Measurements from ENCODE around the gene SIN3B. TPM values are rescaled to one million over a fixed set of nuclear protein-coding genes. Genes with fewer than 3 reads are reported as not detected.

The SIN3B gene
- polyA plus RNA-seq, 3 donors: 61.9 to 97.6 (median 62.6) TPM

DNA sequence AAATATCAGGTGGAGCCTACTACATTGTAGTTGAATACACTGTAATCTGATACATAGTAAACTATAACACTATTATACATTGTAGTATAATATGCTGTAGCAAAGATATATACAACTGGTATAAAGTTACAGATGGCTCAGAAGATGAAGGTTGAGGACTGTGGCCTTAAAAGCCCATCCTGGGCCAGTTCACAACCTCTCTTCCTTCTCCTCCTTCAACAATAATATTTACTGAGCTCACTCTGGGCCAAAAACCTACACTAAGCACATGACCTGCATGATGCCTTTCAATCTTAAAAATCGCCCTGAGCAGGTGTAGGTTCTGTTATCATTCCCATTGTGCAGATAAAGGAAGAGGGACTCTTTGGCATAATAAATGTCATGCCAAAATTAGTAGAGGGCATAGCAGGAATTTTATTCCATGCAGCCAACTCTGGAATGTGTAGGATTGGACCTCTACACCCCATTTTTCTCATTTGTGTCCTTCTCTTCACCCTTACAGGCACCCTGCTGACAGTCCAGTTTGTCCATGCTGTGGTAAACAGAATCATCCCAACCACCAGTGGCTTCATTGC, 14.6 kb upstream of the SIN3B start:
- no peak for DNase-seq (ENCODE audit: extremely low read depth in 1 of 11, low read depth in 9 of 11, low spot score in 4 of 11)

DNA sequence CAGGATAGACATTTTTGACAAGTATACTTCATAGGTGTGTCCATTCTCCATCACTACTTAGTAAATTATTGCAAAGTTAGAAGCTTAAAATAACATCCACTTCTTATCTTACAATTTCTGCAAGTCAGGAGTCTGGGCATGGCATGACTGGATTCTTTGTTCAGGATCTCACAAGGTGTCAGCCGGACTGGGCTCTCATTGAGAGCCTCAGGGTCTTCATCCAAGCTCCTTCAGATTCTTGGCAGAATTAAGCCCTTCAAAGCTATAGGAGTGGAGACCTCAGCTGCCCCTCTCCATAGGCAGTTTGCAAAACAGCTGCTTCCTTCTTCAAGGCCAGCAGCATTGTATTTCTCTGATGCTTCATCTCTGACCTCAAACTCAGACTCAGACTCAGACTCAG, 9.1 kb upstream of the SIN3B start:
- DNase-seq (ENCODE audit: extremely low read depth in 1 of 11, low read depth in 9 of 11, low spot score in 4 of 11): no peak

DNA sequence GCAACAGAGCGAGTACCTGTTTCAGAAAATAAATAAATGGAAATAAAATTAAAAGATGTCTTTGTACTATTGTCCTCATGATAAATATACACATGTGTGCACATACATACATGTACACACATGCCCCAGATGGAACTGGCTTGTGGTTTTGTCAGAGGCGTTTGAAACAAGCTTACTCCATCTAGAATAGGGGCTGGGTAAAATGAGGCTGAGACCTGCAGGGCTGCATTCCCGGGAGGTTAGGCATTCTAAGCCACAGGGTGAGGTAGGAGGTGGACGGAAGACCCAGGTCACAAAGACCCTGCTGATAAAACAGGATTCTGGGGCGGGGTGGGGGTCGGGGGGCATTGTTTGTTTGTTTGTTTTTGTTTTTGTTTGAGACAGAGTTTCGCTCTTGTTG, 8.1 kb upstream of the SIN3B start:
- no peak for DNase-seq (ENCODE audit: extremely low read depth in 1 of 11, low read depth in 9 of 11, low spot score in 4 of 11)

DNA sequence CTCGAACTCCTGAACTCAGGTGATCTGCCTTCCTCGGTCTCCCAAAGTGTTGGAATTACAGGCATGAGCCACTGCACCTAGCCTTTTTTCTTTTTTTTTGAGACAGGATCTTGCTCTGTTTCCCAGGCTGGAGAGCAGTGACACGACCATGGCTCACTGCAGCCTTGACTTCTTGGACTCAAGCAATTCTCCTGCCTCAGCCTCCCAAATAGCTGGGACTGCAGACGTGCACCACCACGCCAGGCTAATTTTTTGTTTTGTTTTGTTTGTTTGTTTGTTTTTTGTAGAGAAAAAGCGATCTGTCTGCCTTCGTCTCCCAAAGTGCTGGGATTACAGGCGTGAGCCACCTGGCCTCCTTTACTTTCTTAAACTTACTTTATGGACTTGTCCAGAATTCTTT, 6.5 kb upstream of the SIN3B start:
- no peak for DNase-seq (ENCODE audit: extremely low read depth in 1 of 11, low read depth in 9 of 11, low spot score in 4 of 11)

DNA sequence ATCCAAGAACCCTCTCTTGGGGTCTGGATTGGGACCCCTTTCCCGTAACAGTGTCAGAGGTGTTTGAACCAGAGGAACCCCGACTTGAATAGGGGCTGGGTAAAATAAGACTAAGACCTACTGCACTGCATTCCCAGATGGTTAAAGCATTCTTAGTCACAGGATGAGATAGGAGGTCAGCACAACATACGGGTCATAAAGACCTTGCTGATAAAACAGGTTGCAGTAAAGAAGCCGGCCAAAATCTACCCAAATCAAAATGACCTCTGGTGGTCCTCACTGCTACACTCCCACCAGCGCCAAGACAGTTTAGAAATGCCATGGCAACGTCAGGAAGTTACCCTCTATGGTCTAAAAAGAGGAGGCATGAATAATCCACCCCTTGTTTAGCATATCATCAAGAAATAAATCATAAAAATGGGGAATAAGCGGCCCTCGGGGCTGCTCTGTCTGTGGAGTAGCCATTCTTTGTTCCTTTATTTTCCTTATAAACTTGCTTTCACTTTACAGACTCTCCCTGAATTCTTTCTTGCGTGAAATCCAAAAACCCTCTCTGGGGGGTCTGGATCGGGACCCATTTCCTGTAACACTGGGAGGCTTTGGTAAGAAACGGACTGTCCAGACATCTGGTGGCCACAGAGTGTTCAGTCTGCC, 4.4 kb upstream of the SIN3B start:
- peak in 1 of 11 donors; percentile 31 for DNase-seq (ENCODE audit: extremely low read depth in 1 of 11, low read depth in 9 of 11, low spot score in 4 of 11)

DNA sequence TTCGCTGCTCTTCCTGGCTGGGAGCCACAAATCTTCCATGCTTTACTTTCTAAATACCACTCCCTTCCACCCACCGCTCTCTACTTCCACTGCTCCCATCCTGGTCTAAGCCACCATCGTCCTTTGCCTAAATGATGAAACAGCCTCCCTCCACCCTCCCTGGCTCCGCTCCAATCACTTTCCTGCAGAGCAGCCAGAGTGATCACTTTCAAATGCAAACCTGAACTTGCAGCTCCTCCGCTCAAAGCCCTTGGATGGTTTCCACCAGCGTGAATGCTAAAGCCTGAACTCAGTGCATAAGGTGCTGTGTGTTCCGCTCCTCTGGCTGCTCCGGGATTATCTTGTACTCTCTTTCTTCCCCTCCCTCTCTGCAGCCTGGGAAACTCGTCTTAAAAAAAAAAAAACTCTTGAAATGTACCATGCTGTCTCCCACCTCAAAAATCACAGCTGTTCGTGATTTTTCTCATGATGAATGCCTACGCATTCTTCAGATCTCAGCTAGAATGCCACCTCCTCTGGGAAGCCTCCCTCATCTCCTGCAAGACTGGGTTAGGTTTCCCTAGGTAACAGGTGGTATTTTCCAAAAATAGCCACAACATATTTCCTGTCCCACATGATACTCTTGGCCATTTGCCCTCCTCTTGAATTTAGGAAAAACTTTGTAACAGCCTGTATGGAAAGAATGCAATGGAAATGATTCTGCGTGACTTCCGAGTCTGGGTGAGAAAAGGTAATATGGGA, 3.7 kb upstream of the SIN3B start:
- DNase-seq (ENCODE audit: extremely low read depth in 1 of 11, low read depth in 9 of 11, low spot score in 4 of 11): peak in 1 of 11 donors; percentile 49

DNA sequence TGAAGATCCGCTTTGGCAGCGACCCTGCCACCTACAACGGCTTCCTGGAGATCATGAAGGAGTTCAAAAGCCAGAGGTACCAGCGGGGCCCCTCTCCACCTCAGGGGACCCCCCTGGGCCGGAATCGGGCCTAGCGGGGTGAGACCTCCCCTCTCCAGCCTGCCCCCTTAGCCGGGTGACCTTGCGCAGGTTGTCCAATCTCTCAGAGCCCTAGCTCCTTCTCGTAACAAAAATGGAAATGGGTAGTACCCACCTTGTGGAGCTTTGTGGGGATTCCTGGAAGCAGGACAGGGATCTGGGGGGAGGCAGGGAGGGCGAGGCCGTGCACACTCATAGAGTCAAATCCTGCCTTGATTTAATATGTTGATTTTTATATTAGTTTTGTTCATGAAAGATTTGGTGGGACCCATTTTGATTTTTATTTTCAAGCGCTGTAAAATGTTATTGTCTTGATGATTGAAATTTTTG, 658 bp downstream of the SIN3B start:
- no peak for DNase-seq (ENCODE audit: extremely low read depth in 1 of 11, low read depth in 9 of 11, low spot score in 4 of 11)

DNA sequence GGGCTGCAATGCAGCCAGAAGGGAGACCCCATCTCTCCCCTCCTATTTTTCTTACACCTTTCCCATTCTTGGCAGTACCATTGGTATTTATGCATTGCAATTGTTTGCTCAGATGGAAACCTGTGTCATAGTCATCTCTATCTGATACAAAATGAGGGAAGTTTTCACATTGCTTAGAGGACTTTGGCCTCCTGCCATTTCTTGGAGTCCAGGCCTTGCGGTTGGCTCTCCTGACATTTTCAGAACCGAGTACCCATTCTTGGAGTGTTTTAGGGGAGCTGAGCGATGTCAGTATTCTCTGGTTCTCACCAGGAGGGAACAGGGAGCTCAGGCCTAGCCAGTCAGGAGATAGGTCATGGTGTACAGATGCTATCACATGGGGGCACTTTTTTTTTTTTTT, 1.5 kb downstream of the SIN3B start:
- no peak for DNase-seq (ENCODE audit: extremely low read depth in 1 of 11, low read depth in 9 of 11, low spot score in 4 of 11)

DNA sequence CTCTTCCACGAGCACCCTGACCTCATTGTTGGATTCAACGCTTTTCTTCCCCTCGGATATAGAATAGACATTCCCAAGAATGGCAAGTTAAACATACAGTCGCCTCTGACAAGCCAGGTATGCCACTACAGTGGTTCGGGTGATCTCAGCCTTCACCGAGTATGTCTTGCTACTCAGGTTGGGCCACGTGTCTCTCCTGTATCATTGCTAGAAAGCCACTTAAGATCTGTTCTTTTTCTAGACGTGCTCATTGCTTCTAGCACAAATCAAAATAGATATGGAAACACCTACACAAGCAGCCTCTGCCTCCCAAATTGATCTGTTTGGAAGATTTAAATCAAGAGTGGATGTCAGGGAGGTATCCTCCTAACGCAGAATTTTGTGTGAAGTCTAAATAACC, 2.3 kb downstream of the SIN3B start:
- DNase-seq (ENCODE audit: extremely low read depth in 1 of 11, low read depth in 9 of 11, low spot score in 4 of 11): no peak

DNA sequence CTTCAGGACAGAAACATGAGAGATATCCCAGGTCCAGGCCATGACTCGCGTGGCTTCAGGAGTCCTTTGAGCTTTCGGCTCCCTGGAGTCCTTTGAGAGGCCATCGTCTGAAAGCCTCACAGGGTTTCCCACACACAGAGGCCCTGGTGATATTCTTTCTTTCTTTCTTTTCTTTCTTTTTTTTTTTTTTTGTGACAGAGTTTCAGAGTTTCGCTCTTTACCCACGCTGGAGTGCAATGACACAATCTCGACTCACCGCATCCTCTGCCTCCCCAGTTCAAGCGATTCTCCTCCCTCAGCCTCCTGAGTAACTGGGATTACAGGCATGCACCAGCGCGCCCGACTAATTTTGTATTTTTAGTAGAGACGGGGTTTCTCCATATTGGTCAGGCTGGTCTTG, 5.5 kb downstream of the SIN3B start:
- DNase-seq (ENCODE audit: extremely low read depth in 1 of 11, low read depth in 9 of 11, low spot score in 4 of 11): no peak

DNA sequence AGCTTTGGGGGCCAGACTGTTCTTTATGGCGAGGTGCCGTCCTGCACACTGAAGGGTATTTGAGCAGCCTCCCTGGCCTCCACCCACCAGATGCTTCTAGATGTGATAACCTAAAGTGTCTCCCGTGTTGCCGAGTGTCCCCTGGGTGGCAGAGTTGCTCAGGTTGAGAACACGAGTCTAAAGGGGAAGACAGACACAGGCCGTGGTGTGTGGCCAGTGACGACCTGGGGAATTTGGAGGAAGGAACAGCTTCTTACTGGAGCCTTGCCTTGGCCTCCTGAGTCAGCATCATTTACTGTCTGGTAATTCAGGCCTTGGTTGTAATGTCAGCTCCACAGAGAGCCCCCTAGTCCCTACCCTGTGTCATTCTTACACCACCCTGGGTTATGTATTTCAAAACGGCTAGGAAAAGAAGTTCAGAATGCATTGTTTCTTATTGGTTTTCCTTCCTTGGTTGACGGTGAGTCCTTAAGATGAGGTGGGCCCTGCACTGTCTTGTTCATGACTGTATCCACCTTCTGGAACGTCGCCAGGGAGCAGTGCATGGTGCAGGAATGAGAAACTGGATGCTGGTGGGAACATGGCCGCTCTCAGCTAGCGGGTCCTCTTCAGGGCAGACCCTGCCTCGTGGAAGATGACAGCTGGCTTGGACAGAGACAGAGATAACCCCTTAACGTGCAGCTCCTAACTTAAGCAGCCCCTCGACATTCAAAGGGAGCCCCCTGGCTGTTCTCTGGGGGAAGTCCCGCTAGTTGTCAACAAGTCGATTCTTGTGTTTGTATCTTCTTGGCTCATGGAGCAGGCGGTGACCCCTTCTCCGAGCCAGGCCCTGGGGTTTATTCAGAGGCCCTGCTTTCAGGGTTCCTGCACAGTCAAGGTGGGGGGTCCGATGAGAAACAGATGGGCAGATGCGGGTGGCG, 7.2 kb downstream of the SIN3B start:
- no peak for DNase-seq (ENCODE audit: extremely low read depth in 1 of 11, low read depth in 9 of 11, low spot score in 4 of 11)

DNA sequence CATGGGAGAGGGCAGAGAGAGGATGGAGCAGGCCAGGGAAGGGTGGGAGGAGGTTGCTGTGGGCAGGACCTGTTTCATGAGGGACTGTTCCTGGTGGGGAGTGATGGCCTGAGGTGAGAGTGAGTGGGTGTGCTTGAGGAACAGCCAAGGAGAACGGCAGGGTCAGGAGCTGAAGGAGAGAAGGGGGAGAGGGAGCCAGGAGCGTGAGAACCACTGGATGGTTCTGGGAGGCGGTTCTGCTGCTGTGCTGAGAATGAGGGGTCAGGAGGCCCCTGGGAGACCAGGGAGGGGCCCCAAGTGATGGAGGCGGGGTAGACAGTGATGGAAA, 7.8 kb downstream of the SIN3B start:
- DNase-seq (ENCODE audit: extremely low read depth in 1 of 11, low read depth in 9 of 11, low spot score in 4 of 11): no peak

DNA sequence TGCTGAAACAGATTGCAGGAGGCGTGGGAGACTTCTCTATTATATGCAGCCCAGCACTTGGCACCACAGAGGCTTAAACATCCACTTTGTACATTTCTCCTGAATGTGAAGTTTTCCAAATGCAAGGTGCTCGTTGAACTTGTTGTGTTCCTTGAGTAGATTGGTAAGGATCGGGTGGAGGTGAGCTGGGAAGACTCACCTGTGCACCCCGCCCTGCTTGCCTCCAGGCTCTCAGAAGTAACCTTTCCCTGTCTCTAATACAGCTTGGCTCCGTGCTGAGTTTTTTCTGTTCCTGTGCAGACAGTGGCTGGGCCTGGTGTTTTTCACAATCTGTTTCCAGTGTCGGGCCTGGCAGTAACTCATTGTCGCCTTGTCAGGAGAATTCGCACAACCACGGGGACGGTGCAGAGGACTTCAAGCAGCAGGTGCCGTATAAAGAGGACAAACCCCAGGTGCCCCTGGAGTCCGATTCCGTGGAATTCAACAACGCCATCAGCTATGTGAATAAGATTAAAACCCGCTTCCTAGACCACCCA, 12.3 kb downstream of the SIN3B start:
- DNase-seq (ENCODE audit: extremely low read depth in 1 of 11, low read depth in 9 of 11, low spot score in 4 of 11): no peak

DNA sequence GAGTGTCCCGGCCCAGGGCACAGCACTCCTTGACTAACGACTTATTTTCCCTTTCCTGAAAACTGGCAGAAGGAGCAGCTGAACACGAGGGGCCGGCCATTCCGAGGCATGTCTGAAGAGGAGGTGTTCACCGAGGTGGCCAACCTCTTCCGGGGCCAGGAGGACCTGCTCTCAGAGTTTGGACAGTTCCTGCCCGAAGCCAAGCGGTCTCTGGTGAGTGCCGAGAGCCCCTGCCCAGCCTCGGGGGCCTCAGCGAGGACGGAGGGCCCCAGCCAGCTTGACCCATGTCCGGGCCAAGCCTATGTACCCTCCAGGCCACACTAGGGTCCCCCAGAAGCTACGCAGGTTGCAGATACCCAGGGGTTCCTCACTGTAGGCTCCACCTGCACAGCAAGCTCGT, 17.7 kb downstream of the SIN3B start:
- DNase-seq (ENCODE audit: extremely low read depth in 1 of 11, low read depth in 9 of 11, low spot score in 4 of 11): no peak

DNA sequence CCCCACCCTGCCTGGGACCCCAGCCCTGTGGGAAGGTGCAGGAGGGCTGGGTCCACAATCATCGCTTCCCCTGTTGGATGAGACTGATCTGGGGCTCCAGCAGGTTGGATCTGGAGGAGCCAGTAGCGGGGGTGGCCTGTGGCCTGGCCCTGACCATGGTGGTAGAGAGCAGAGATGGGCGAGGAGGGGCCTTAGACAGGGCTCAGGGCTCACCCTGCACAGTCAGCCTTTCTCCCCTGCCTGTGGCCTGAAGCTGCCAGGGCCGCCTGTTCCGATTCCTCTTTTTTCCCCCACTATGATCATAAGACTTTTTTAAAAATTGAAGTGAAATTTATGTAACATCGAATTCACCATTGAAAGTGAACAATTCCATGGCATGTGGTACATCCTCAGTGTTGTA, 18.2 kb downstream of the SIN3B start:
- no peak for DNase-seq (ENCODE audit: extremely low read depth in 1 of 11, low read depth in 9 of 11, low spot score in 4 of 11)

DNA sequence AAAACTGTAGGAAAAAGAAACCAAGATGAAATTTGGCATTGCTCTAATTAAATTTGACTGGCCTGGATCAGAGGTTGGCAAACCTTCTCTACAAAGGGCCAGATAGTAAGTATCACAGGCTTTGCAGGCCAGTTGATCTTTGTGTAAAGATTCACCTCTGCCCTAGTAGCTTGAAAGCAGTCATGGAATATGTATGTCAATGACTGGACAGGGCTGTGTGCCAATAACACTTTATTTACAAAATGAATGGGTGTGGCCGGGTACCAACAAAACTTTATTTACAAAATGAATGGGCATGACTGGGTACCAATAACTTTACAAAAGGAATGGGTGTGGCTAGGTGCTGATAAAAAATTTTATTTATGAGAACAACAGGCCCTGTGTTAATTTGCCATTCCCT, 20.0 kb downstream of the SIN3B start:
- DNase-seq (ENCODE audit: extremely low read depth in 1 of 11, low read depth in 9 of 11, low spot score in 4 of 11): no peak

DNA sequence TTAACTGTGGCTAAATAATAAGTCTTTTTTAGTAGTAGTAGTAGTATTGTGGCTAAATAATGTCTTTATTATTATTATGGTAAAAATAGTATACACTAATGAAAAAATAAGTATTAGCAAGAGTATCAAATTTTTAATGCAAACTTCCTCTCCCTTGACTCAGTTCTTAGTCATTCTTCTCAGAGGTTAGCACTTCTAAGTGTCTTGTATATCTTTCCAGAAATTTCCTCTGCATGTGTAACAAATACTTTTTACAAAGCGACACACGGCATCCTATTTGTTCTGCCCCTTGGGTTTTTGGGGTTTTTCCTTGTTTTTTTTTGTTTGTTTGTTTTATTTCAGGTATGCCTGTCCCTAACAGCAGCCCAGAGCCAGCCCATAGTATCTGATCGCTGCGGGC, 20.9 kb downstream of the SIN3B start:
- no peak for DNase-seq (ENCODE audit: extremely low read depth in 1 of 11, low read depth in 9 of 11, low spot score in 4 of 11)

DNA sequence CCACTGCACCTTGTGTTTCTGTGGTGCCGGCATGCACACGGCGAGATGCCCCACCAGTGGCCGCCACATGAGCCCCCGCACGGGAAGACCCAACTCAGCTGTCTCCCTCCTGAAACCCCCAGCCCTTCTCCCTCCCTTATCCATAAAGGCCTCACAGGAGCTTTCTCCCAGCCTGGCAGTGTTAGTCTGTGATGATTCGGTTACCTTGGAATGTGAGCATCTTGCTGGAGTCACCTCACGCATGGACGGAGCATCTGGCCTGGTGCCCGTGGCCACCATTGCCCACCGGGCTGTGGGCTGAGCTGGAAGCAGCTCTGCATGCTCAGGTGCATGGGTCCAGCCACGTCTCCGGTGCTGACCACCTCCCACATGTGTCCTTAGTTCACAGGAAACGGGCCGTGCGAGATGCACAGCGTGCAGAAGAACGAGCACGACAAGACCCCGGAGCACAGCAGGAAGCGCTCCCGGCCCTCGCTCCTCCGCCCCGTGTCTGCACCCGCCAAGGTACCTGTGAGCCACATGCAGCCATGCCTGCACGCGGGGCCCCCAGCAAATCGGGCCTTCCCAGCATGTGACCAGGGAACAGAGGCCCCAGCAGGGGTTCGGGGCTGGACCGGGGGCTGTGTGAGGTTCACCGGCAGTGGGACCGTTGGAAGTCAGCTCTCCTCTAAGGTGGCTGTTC, 22.0 kb downstream of the SIN3B start:
- no peak for DNase-seq (ENCODE audit: extremely low read depth in 1 of 11, low read depth in 9 of 11, low spot score in 4 of 11)

DNA sequence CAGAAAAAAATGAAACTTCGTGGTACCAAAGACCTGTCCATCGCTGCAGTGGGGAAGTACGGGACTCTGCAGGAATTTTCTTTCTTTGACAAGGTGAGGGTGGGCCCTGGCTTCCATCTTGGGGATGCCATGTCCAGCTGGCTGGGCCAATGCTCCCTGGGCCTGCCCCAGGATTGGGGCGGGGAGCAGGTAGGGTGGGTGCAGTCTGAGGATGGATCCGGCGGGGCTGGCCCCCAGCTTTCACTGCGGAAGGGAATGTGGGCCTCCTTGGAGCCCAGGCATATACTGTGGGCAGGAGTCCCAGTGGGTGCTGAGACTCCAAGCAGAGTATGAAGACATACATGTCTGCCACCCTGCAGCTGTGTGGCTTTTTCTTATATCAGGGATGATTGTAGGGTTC, 23.9 kb downstream of the SIN3B start:
- no peak for DNase-seq (ENCODE audit: extremely low read depth in 1 of 11, low read depth in 9 of 11, low spot score in 4 of 11)
